Ovary (tissue), 3 donors: Measurements from ENCODE around the gene PTPRN2.

ENCODE experiments used
- CTCF ChIP-seq, 3 donors: fragments of 450-650 bp in 2 of 3; fragments of 200-600 bp in 1 of 3; IDR thresholded peaks; one replicate each; pipeline versions ENCODE4 v1.5.1 to v1.8.0; 2016 to 2022; ENCODE audit warnings: antibody characterized with exemption in 3 of 3, mild to moderate bottlenecking in 1 of 3
- EP300 ChIP-seq: sonication (generic); formaldehyde crosslinking; IDR thresholded peaks from one replicate; pipeline ENCODE4 v1.6.1; 2017; ENCODE audit warnings: antibody characterized with exemption
- POLR2A ChIP-seq: fragments of 450-650 bp; IDR thresholded peaks from one replicate; pipeline ENCODE4 v1.6.1; 2017; ENCODE audit warnings: antibody characterized with exemption, mild to moderate bottlenecking, moderate library complexity
- donor health status: DM: no; HTN: no; CAD: no.

- TF ChIP-seq CTCF (IDR thresholded peaks at IDR 0.05): no peak
- no peak for TF ChIP-seq POLR2A
- TF ChIP-seq EP300: no peak
Observed at GRCh38 chr7:158061884-158062656, 525.6 kb downstream of the PTPRN2 start.
